ENCODE results near the gene ABAT.

ABAT gene

DNA sequence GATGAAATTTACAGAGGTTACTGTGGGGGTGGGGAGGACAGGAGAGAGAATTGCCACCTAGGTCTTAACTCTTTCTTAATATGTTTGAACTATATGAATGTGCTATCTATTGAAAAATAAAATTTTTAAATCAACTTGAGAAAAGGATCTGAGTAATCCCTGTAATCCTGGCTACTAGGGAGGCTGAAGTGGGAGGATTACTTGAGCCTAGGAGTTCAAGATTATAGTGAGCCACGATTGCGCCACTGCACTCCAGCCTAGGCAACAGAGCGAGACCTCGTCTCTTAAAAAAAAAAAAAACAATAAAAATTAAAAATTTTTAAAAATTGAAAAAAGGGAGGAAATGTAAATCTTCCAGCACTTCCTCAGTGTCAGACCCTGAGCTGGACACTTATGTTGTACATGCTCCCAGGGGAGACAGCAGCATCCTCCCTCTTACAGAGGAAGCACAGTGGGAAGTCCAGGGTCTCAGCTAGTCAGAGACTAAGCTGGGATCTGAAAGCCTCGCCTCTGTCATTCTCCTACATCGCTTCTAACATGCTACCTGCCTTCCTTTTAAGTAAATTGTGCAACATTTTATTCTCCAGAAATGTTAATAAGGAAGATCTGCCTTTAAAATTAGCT is 145.1 kb downstream of the ABAT start:
- no peak for DNase-seq

DNA sequence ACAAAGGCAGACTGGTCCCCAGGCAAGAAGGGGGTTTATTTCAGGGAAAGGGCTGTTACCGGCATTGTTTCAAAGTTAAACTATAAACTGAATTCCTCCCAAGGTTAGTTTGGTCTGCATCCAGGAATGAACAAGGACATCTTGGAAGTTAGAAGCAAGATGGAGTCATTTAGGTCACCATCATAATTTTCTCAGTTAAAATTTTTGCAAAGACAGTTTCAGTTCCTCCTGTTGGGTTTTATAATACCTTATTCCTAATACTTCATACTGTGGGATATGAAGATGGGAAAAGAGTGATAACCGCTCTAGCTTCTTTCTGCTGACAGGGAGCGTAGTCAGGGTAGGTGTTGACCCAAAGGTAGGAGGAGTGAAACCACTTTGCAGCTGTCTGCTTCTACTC is 148.0 kb downstream of the ABAT start:
- no peak for DNase-seq

DNA sequence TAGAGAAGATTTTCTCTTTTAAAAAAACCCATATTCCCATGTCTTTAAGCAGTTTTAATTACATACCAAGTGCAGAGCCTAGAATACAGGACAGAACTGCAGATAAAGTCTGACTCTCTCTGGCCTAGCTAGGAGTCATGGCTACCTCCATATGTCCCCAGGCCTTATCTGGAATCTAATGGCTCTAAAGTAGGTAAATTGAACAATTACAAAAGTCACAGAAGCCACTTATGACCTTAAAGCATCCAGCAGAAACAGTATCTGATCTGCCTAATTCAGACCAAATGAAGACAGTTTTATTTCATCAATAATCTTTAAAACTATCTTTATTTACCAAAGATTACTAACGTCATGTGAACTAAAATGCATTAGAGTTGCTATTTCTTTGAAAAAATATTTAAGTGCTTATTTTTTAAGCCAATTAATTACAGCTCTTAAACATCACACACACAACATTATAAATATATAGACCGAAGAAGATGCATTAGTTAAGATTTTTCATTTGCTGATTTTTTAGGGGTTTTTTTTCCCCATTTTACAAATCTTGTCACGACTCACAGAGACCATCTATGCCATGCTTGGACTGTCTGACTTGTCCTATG is 152.0 kb downstream of the ABAT start:
- DNase-seq = no peak

DNA sequence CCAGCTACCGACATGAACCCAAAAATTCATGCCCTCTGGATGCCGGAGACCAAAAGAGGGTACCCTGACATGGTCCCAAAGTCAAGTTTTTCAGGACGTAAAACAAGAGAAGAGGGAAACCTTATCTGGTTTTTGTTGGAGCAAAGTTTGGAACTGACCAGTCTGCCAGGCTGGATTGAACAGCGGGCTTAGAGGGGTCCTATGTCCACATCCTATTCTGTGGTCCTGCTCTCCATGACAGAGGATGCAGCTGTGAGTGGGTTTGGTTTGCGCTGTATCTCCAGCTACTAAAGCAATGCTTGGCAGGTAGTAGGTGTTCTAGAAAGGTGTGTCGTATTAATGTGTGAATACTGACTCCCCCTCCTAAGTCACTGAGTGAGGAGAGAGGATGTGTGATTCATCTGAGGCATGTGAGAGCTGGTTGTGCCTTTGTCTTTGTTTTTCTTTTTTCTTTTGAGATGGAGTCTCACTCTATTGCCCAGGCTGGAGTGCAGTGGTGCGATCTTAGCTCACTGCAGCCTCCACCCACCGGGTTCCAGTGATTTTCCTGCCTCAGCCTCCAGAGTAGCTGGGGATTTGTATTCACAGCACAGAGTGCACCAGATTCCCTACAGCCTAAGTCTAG is 154.2 kb downstream of the ABAT start:
- no peak for DNase-seq

DNA sequence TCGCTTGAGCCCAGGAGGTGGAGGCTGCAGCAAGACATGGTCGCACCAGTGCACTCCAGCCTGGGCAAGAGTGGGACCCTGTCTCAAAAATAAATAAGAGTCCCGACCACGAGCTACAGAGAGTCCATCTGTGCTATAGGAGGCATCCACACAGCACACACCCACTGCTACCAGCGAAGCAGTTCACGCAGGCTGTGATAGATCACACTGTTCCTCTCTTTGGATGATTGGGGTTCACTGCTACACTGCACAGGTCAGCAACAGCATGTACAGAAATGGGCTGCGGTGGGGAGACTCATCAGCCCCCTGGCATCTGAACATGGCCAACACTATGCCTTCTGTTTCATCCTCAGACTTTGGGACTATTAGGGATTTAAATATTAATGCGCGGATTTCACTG is 157.0 kb downstream of the ABAT start:
- DNase-seq = no peak

DNA sequence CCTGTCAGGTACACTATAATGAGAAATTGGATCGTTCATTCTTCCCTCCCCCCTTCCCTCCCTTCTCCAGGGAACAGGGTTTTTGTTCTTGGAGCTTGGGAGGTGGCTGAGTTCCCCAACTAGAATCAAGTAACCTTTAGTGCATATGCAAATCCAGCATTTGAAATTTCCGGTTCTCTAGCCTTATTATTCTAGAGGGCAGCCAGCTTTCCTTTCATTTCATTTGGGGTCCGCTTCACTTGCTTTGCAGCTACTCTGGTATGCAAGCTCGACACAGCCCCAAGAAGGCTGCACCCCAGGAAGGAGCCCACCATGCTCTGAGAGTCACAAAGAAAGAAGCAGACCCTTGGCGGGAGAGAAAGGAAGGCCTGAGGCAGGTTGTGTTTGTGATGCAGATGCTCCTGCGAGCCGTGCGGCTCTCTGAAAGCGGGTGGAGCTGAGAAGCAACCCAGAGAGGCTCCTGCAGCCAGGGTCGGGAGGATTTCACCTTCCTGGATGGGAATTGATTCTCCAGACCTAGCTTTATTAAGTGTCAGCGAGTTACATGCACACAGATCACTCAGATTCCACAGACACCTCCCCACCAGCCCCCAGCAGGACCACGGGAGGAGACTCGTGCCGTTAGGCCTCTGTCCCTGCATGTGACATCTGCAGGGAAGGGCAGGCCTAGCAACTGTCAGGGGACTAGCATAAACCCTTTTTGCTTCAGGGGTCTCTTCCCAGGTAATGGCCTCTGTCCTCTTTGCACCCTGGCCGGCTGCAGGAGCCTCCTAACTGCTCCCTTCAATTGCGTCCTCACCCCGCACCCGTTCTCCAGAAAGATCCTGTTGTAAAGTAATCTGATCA is 157.7 kb downstream of the ABAT start:
- no peak for DNase-seq

DNA sequence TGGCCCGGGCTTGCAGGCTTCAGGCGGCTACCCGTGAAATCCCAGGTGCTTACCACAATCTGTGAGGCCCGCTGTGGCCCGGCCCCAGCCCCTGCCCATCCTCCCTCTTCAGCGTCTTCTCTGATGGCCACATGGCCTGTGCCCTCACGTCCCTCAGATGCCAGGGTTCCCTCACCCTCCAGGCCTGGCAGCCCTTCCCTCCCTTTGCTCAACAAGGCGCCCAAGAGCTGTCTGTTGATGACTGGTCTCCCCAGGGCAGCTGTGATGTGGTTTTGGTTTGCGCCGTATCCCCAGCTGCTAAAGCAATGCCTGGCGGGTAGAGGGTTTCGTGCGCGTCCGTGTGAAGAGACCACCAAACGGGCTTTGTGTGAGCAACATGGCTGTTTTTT is 158.3 kb downstream of the ABAT start:
- DNase-seq = no peak
